C4-2B (cell line): ENCODE results near the gene VWC2.

ENCODE experiments used
- H3K27ac ChIP-seq: fragments of 450-650 bp; 2 replicates; pipeline ENCODE4 v1.5.1; 2017
- ZFX ChIP-seq: fragments of 450-650 bp; IDR thresholded peaks from 2 replicates; pipeline ENCODE4 v1.6.1; 2017
- TF ChIP-seq, protein P1 (sequence below): fragments of 450-650 bp; conservative IDR thresholded peaks from 2 replicates; pipeline ENCODE4 v1.5.1; 2017; ENCODE audit warnings: mild to moderate bottlenecking

Gene VWC2

GRCh38 chr7:49875336-49875735, 101.9 kb downstream of the VWC2 start:
- TF ChIP-seq ZFX = no peak
- TF ChIP-seq, protein P1, sequence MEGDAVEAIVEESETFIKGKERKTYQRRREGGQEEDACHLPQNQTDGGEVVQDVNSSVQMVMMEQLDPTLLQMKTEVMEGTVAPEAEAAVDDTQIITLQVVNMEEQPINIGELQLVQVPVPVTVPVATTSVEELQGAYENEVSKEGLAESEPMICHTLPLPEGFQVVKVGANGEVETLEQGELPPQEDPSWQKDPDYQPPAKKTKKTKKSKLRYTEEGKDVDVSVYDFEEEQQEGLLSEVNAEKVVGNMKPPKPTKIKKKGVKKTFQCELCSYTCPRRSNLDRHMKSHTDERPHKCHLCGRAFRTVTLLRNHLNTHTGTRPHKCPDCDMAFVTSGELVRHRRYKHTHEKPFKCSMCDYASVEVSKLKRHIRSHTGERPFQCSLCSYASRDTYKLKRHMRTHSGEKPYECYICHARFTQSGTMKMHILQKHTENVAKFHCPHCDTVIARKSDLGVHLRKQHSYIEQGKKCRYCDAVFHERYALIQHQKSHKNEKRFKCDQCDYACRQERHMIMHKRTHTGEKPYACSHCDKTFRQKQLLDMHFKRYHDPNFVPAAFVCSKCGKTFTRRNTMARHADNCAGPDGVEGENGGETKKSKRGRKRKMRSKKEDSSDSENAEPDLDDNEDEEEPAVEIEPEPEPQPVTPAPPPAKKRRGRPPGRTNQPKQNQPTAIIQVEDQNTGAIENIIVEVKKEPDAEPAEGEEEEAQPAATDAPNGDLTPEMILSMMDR = no peak
- H3K27ac ChIP-seq = no peak overlapping the region

GRCh38 chr7:49876202-49876601, 102.8 kb downstream of the VWC2 start:
- H3K27ac ChIP-seq = no peak overlapping the region
- TF ChIP-seq ZFX = no peak
- TF ChIP-seq, protein P1 = no peak

DNA sequence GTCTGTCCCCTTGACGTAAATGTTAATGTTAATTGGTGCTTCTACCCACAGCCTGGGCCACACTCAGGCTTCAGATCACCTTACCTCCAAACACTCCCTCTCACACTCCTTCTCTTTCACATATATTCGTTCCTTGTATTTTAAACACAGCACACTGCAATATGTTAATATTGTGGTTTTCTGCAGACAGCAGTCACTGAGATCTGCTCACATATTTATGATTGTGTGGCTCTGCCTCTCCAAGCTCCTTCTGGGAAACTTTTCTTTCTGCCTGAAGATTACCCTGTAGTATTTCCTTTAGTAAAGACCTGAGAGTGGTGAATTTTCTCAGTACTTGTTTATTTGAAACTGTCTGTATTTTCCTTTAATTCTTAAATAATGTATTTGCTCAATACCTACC, 104.7 kb downstream of the VWC2 start:
- TF ChIP-seq, protein P1 = no peak
- TF ChIP-seq ZFX = no peak

GRCh38 chr7:49878627-49879026, 105.2 kb downstream of the VWC2 start:
- no peak for TF ChIP-seq ZFX
- TF ChIP-seq, protein P1 = no peak

More for the DNA sequence above, 104.7 kb downstream of the VWC2 start:
- H3K27ac ChIP-seq = no peak overlapping the region

DNA sequence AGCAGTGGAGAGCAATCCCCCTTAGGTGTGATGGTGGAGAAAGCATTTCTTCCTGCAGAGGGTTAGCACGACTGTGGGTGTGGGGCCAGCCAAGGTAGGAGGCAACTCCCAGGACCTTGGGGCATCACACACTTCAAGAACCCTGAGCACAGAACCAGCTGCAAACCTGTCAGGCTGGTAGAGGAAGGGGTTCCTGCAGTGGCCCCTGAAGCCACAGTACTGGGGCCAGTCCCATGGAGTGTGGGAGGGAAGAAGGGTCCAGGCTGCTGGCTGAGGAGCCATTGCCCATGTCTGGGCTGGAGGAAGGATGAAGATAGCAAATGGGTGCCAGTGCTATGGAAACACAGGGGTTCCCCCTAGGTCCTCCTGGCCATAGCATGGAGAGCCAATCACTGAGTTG, 110.5 kb downstream of the VWC2 start:
- no peak overlapping the region for H3K27ac ChIP-seq
- no peak for TF ChIP-seq ZFX
- TF ChIP-seq, protein P1 = no peak

More at GRCh38 chr7:49878627-49879026, 105.2 kb downstream of the VWC2 start:
- H3K27ac ChIP-seq = no peak overlapping the region

- no peak overlapping the region for H3K27ac ChIP-seq
- TF ChIP-seq ZFX = no peak
- TF ChIP-seq, protein P1 = no peak
Measured at GRCh38 chr7:49885593-49886285, 112.3 kb downstream of the VWC2 start.

DNA sequence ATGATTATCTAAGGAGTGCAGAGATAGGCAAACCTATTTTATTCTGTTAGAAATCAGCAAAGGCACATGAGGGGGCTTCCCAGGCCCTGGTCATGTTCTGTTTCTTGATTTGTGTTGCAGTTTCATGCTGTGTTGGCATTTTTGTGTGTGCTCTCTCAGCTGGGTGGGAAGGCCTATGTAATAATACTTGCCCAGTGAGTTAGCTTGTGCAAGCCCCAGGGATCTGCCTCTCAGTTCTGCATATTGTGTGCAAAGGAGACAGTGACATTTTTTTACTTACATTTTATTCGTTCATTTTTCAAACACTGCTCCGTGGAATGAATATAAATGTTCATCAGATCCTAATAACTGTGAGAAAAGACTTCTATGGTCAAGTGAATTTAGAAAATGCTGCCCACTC, 119.0 kb downstream of the VWC2 start:
- H3K27ac ChIP-seq = no peak overlapping the region
- TF ChIP-seq, protein P1 = no peak
- TF ChIP-seq ZFX = no peak
